ENCODE data around the gene ITIH6. TPM values are rescaled to one million over a fixed set of nuclear protein-coding genes. Genes with fewer than 3 reads are reported as not detected.
"Not testable (repeated sequence)": the region's sequence is repeated elsewhere in the genome, so short reads cannot be mapped to it uniquely, and the experiment has no call there.

The ITIH6 gene
- total RNA-seq, 4 donors from 2014 or later = not detected

DNA sequence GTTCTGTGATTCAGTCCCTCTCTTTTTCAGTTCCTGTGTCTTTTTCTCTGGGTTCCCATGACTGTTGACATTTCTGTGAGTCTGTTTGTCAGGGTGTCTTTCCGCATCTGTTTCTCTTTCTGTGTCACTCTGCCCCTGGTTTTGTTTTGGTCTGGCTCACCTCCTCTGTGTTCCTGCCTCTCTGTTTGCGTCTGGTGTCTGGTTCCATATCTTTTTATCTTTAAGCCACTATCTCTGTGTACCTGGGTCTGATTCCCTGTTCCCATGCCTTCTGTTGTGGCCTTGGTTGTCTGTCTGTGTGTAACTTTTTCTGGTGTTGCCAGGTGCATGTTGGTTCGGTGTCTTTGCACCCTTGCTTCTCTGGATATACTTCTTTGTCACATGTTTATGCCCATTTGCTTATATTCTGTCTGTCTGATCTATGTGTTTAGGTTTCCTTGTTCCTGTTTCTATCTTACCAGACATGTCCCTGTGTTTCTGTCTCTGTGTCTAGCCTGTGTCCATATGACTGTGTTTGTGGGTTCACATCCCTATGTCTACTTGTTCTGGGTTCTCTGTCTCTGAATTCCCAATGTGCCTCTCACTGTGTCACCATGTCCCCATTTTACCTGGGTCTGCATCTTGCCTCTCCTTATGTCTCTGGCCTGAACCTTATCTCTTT, 50.2 kb downstream of the ITIH6 start:
- TF ChIP-seq, protein P1, sequence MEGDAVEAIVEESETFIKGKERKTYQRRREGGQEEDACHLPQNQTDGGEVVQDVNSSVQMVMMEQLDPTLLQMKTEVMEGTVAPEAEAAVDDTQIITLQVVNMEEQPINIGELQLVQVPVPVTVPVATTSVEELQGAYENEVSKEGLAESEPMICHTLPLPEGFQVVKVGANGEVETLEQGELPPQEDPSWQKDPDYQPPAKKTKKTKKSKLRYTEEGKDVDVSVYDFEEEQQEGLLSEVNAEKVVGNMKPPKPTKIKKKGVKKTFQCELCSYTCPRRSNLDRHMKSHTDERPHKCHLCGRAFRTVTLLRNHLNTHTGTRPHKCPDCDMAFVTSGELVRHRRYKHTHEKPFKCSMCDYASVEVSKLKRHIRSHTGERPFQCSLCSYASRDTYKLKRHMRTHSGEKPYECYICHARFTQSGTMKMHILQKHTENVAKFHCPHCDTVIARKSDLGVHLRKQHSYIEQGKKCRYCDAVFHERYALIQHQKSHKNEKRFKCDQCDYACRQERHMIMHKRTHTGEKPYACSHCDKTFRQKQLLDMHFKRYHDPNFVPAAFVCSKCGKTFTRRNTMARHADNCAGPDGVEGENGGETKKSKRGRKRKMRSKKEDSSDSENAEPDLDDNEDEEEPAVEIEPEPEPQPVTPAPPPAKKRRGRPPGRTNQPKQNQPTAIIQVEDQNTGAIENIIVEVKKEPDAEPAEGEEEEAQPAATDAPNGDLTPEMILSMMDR (IDR thresholded peaks at IDR 0.05) = no peak
- DNase-seq (ENCODE audit: low spot score) = no peak
- no peak for ATAC-seq (ENCODE audit: low FRiP score)

DNA sequence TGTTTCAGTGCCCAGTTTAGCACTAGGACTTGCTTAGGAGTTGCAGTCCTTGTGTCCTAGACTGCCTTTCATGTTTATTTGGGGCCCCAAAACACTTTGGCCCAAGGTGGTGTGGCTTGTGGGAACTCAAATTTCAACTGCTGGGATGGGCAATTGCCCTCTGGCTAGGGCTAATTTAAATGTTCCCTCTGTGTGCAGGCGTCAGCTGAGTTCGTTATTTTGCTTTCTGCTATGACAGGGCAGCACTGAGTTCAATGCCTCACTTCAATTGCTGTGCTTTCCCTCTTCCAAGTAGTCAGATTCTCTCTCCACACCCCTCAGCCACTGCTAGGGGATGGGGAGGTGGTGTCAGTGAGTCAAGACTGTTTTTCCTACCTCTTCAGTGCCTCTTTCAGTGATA, 51.1 kb downstream of the ITIH6 start:
- TF ChIP-seq, protein P1 (IDR thresholded peaks at IDR 0.05) = no peak
- no peak for ATAC-seq (ENCODE audit: low FRiP score)

DNA sequence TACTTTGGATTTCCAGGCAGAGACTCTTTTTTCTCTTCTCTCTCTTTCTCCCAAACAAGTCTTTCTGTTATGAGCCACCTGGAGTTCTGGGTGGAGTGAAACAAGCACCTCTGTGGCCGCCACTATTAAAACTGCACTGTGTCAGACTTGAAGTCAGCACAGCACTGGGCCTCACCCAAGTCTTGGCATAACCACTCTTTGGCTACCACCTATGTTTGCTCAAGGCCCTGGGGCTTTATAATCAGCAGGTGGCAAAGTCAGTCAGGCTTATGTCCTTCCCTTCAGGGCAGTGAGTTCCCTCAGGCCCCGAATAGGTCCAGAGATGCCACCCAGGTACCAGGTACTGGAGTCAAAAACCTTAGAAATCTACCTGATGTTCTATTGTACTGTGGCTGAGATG, 52.4 kb downstream of the ITIH6 start:
- no peak for DNase-seq (ENCODE audit: low spot score)
- TF ChIP-seq, protein P1 (IDR thresholded peaks at IDR 0.05) = no peak
- no peak for ATAC-seq (ENCODE audit: low FRiP score)

More for the DNA sequence above, 51.1 kb downstream of the ITIH6 start:
- no peak for DNase-seq (ENCODE audit: low spot score)

DNA sequence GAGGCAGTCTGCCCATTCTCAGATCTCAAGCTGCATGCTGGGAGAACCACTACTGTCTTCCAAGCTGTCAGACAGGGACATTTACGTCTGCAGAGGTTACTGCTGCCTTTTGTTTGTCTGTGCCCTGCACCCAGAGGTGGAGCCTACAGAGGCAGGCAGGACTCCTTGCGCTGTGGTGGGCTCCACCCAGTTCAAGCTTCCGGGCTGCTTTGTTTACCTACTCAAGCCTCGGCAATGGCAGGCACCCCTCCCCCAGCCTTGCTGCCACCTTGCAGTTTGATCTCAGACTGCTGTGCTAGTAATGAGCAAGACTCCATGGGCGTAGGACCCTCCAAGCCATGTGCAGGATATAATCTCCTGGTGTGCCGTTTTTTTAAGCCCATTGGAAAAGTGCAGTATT, 59.5 kb downstream of the ITIH6 start:
- not testable (repeated sequence) for DNase-seq (ENCODE audit: low spot score); ATAC-seq (ENCODE audit: low FRiP score)

DNA sequence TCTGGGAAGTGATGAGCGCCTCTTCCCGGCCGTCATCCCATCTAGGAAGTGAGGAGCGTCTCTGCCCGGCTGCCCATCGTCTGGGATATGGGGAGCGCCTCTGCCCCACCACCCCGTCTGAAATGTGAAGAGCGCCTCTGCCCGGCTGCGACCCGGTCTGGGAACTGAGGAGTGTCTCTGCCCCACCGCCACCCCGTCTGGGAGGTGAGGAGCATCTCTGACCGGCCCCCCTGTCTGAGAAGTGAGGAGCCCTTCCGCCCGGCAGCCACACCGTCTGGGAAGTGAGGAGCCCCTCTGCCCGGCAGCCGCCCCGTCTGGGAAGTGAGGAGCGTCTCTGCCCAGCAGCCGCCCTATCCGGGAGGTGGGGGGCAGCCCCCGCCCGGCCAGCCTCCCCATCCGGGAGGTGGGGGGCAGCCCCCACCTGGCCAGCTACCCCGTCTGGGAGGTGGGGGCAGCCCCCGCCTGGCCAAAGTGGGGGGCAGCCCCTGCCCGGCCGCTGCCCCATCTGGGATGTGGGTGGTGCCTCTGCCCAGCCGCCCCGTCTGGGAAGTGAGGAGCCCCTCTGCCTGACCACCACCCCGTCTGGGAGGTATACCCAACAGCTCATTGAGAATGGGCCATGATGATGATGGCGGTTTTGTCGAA, 61.6 kb downstream of the ITIH6 start:
- not testable (repeated sequence) for ATAC-seq (ENCODE audit: low FRiP score); DNase-seq (ENCODE audit: low spot score)

DNA sequence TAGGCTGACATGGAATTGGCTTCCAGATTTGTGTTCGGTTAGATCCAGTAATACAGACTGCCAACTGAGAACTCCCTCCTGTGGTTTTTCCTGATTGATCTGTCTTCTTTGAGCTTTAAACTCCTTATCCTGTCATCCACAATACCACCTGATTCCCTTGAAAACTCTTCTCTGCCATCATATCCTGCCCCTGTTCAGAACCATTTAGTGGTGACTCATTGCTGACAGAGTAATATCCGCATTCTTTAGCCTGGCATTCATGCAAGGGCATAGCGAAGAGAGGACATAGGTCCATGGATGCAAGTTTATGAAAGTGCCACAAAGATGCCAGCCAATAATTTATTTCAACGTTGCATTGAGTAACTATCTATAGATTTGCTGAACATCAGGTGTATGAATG, 76.6 kb downstream of the ITIH6 start:
- TF ChIP-seq, protein P1 (IDR thresholded peaks at IDR 0.05) = no peak
- no peak for ATAC-seq (ENCODE audit: low FRiP score)
- DNase-seq (ENCODE audit: low spot score) = no peak

DNA sequence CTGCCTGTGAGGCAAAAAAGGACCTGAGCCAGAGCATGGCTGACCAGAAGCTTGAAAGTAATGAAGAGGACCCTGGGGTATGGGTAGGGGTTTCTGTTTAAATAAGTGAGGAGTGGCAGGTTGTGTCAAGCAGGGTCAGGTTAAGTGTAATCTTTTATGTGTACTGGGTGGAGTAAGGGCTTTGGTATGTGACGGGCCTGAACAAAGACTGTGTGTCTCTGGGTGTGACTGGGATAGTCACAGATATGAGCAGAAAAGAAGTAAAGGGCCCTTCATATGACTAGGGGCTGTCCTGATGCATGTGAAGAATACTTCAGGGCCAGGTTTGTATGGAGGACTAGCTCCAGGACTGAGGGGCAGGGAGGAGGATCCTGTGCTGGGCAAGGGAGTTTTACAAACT, 82.4 kb downstream of the ITIH6 start:
- ATAC-seq (ENCODE audit: low FRiP score) = no peak
- DNase-seq (ENCODE audit: low spot score) = no peak
- TF ChIP-seq, protein P1 (IDR thresholded peaks at IDR 0.05) = no peak

DNA sequence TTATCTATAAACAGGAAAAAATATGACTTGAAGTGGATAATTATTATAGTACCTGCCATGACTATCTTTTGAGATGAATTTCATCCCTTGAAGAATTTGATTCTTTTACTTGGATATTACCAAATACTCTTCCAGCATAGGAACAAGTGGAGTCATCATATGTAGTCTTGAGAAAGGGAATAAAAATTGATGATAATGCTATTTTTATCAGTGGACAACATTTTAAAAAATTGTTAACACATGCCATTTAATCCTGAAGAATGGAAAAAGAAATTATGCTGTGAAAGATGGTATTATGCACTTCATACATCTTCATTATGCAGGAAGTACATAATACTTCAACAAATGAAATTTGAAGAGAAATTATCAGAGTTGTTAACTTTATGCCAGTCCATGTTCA, 83.6 kb downstream of the ITIH6 start:
- TF ChIP-seq, protein P1 (IDR thresholded peaks at IDR 0.05) = no peak
- ATAC-seq (ENCODE audit: low FRiP score) = no peak
- DNase-seq (ENCODE audit: low spot score) = no peak

Measured in omental fat pad (tissue), 4 donors.